Spleen (tissue), 11 donors: ENCODE results near the gene CD300E. TPM values are rescaled to one million over a fixed set of nuclear protein-coding genes. Genes with fewer than 3 reads are reported as not detected.
A peak's percentile ranks its signal among the peaks of the same experiment; 100 is the strongest.
"Not testable (repeated sequence)": the region's sequence is repeated elsewhere in the genome, so short reads cannot be mapped to it uniquely, and the experiment has no call there.

ENCODE experiments used
- DNase-seq: peaks from one replicate; pipeline ENCODE4 v3.0.0-alpha.2; 2020
- H3K27ac ChIP-seq, 8 donors: fragments of 200-600 bp; sonication (generic) in 7 of 8; 1 replicate in 4 of 8; 2 replicates in 4 of 8; pipeline versions ENCODE4 v1.5.0 to v1.8.0; 2016 to 2021; ENCODE audit warnings: inconsistent platforms in 4 of 8, mild to moderate bottlenecking in 4 of 8, moderate library complexity in 1 of 8
- H3K27me3 ChIP-seq, 7 donors: fragments of 200-600 bp; sonication (generic) in 6 of 7; replicated peaks in 1 of 7; 1 replicate in 4 of 7; 2 replicates in 3 of 7; pipeline versions ENCODE4 v1.5.0 to v1.8.0; 2016 to 2021; ENCODE audit warnings: inconsistent platforms in 3 of 7, mild to moderate bottlenecking in 1 of 7
- H3K36me3 ChIP-seq, 6 donors: fragments of 200-600 bp; sonication (generic) in 5 of 6; 1 replicate in 4 of 6; 2 replicates in 2 of 6; pipeline versions ENCODE4 v1.5.0 to v1.8.0; 2016 to 2021; ENCODE audit warnings: inconsistent platforms in 2 of 6
- H3K4me1 ChIP-seq, 6 donors: fragments of 200-600 bp; sonication (generic) in 5 of 6; 1 replicate in 3 of 6; 2 replicates in 3 of 6; pipeline versions ENCODE4 v1.5.0 to v1.8.0; 2016 to 2021; ENCODE audit warnings: inconsistent platforms in 3 of 6
- H3K4me3 ChIP-seq, 8 donors: fragments of 200-600 bp; sonication (generic) in 7 of 8; 1 replicate in 4 of 8; 2 replicates in 4 of 8; pipeline versions ENCODE4 v1.5.0 to v1.8.0; 2016 to 2021; ENCODE audit warnings: inconsistent platforms in 4 of 8, mild to moderate bottlenecking in 4 of 8, moderate library complexity in 2 of 8
- H3K9me3 ChIP-seq, 8 donors: fragments of 200-600 bp; sonication (generic) in 7 of 8; 1 replicate in 4 of 8; 2 replicates in 4 of 8; pipeline versions ENCODE4 v1.5.0 to v1.8.0; 2016 to 2021; ENCODE audit warnings: inconsistent platforms in 4 of 8
- POLR2A ChIP-seq, 3 donors: fragments of 450-650 bp; IDR thresholded peaks; one replicate each; pipeline ENCODE4 v1.5.1; 2017; ENCODE audit warnings: antibody characterized with exemption in 3 of 3, mild to moderate bottlenecking in 1 of 3
- POLR2AphosphoS5 ChIP-seq, 3 donors: sonication (generic); formaldehyde crosslinking; IDR thresholded peaks; one replicate each; pipeline ENCODE4 v1.5.1; 2017; ENCODE audit warnings: antibody characterized with exemption in 3 of 3
- WGBS, 5 donors: extraction: QIAGEN DNeasy Blood & Tissue Kit in 3 of 5; methylation state at CpG; one replicate each; pipeline versions ENCODE4 v1.1.5 to v1.1.7; 2013 to 2018; 5-methylcytosine and 5-hydroxymethylcytosine counted together
- intact Hi-C: fragments of 100-400 bp; cut with DNase I; formaldehyde crosslinking; loops from one replicate; pipeline ENCODE4 v1.15.0; 2023; ENCODE audit warnings: low total_unique reads
- polyA plus RNA-seq, 3 donors: library from polyadenylated mRNA; stranded (reverse); fragments of 200-250 nt; gene quantifications; one replicate each; pipeline ENCODE4 v1.2.1, GENCODE V29; 2013
- total RNA-seq, 7 donors: library from RNA; depleted of rRNA in 3 of 7; stranded (reverse); fragments of >200 nt in 3 of 7; fragmentation: NEBNext Ultra II Directional in 4 of 7; extraction: Animal tissue kit (Norgen Biotek cat#: 25700) in 4 of 7; gene quantifications; one replicate each; pipeline versions ENCODE4 v1.1.0 to v1.2.1, GENCODE V29; 2016 to 2021
- TF ChIP-seq, protein P1 (sequence below), 11 experiments: fragments of 200-600 bp in 7 of 11; fragments of 450-650 bp in 4 of 11; sonication (generic) in 4 of 11; IDR thresholded peaks in 8 of 11; conservative IDR thresholded peaks in 3 of 11; 1 replicate in 7 of 11; 2 replicates in 4 of 11; pipeline versions ENCODE4 v1.4.0 to v1.8.0; 2016 to 2021; ENCODE audit warnings: antibody characterized with exemption in 11 of 11, inconsistent platforms in 4 of 11, mild to moderate bottlenecking in 1 of 11
- donor health status: healthy with polysubstance abuse.
- donor health status: DM: no; HTN: no; CAD: no; lungs with moderate emphysema.
- donor health status: DM: no; HTN: no; CAD: no.
- donor health status: Bipolar disorder and iron deficiency.
- donor health status: healthy.
- donor health status: DM: no; HTN: no; CAD: no.
- donor health status: DM: yes; HTN: yes; CAD: no.

Gene CD300E
- total and polyA plus RNA-seq, 10 donors, result 0.99 to 20.3 (median 5.7) TPM

DNA sequence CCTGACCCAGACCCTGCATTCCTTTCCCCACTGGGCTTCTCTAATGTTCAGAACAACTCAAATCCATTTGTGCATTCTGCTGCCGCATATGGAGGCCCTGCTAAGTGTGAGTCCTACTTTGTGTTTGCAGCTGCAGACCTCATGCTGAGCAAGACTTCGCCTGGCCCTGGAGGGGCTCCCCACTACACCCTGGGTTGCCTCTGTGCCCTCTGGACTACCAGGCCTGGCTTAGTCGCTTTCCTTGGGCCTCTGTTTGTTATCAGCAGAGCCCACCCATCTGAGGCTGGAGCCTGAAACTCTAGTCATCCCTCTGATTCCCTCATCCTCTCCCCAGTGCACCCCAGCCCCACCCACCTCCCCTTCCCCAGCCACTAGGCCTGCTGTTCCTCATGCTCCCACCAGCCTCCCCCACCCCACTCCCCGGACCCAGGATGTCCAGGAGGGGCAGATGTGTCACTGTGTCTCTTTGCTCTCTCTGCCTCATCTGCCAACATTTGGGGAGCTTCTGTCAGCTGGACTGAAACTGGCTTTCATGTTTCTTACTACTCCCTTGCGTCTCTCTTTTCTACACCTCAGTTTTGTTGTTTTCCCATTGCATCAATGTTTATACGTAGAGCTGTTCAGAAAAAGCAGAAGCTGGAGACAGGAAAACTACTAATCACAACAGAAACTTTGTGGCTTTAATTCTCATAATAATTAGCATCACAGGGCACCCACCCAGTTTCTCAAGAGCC lies 17.9 kb upstream of the CD300E start:
- H3K4me3 ChIP-seq, result no peak overlapping the region
- no peaks in the 10 kb centered on the region for H3K9me3 ChIP-seq
- peaks cover 13 to 63% (median 45%) of the 10 kb centered on the region in 6 donors for H3K4me1 ChIP-seq
- no peak for DNase-seq
- H3K27me3 ChIP-seq, result peaks cover 0 to 63% (median 7%) of the 10 kb centered on the region in 7 donors
- intact Hi-C loops, result no loop called here
- TF ChIP-seq POLR2AphosphoS5 (IDR thresholded peaks at IDR 0.05) (no peak), POLR2A (IDR thresholded peaks at IDR 0.05) (no peak)
- TF ChIP-seq, protein P1, sequence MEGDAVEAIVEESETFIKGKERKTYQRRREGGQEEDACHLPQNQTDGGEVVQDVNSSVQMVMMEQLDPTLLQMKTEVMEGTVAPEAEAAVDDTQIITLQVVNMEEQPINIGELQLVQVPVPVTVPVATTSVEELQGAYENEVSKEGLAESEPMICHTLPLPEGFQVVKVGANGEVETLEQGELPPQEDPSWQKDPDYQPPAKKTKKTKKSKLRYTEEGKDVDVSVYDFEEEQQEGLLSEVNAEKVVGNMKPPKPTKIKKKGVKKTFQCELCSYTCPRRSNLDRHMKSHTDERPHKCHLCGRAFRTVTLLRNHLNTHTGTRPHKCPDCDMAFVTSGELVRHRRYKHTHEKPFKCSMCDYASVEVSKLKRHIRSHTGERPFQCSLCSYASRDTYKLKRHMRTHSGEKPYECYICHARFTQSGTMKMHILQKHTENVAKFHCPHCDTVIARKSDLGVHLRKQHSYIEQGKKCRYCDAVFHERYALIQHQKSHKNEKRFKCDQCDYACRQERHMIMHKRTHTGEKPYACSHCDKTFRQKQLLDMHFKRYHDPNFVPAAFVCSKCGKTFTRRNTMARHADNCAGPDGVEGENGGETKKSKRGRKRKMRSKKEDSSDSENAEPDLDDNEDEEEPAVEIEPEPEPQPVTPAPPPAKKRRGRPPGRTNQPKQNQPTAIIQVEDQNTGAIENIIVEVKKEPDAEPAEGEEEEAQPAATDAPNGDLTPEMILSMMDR (IDR thresholded peaks at IDR 0.05 in 8 of 11, conservative IDR thresholded peaks at IDR 0.05 in 3 of 11), result no peak
- H3K36me3 ChIP-seq, result no peaks in the 10 kb centered on the region
- peak overlapping the region in 4 of 8 donors; percentile 24 to 73 (median 62) for H3K27ac ChIP-seq
- 50 to 70% (median 58%) methylated on average over 6 of the region's 6 CpGs for WGBS, 5 donors

DNA sequence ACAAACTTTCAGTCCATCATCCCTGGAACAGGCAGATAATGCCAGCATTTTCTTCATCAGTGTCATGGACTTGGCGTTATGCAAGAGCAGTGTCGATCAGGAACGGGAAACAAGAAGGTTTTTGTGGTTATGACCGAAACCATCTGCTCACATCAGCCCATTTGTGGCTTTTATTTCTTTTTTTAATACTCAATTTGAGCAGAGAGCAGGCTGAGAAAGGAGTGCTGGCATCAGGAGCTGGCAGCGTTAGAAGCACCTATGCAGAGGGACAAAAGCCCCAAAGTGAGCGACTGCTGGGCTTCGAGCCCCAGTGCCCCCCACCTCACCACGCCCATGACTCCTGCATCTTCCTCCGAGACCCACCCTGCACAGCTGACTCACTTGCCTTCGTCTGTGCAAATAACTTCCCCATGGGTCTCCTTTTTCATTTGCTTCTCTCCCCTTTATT lies 16.2 kb upstream of the CD300E start:
- no peak for TF ChIP-seq POLR2A (IDR thresholded peaks at IDR 0.05)
- TF ChIP-seq, protein P1 (IDR thresholded peaks at IDR 0.05 in 8 of 11, conservative IDR thresholded peaks at IDR 0.05 in 3 of 11), result no peak
- TF ChIP-seq POLR2AphosphoS5 (IDR thresholded peaks at IDR 0.05), result peak in 2 of 3 donors; percentile 18 to 39
- intact Hi-C loops, result no loop called here

DNA sequence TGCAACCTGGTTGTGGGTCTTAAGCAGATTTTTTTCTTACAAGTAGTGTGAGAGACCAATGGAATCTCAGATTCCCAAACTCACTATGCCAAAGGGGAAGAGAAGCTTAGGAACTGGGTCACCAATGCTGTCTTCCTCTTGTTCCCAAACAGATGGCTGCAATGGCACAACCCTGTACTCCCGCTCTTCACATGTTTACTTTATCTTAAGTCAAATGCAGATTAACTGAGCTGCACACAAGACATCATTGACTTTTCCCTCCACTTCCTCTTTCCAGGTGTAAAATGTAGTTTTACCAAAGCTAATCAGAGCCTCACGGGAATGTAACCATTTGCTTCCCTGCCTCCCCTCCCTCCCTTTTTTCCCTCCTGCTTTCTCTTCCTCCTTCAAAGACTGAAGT lies 14.4 kb upstream of the CD300E start:
- WGBS, 5 donors, result 53 to 76% (median 68%) methylated on average over 2 of the region's 2 CpGs
- Histone ChIP-seq H3K36me3 (no peaks in the 10 kb centered on the region), H3K27me3 (peaks cover 0 to 79% (median 15%) of the 10 kb centered on the region in 7 donors), H3K4me1 (peaks cover 13 to 67% (median 47%) of the 10 kb centered on the region in 6 donors), H3K27ac (peak overlapping the region in 3 of 8 donors; percentile 56 to 73 (median 69)), H3K4me3 (no peak overlapping the region), H3K9me3 (no peaks in the 10 kb centered on the region)
- intact Hi-C loops, result no loop called here
- DNase-seq, result no peak
- no peak for TF ChIP-seq POLR2A (IDR thresholded peaks at IDR 0.05)
- TF ChIP-seq, protein P1 (IDR thresholded peaks at IDR 0.05 in 8 of 11, conservative IDR thresholded peaks at IDR 0.05 in 3 of 11), result no peak
- TF ChIP-seq POLR2AphosphoS5 (IDR thresholded peaks at IDR 0.05), result no peak

More for the DNA sequence above, 16.2 kb upstream of the CD300E start:
- Histone ChIP-seq H3K27me3 (peaks cover 0 to 73% (median 15%) of the 10 kb centered on the region in 7 donors), H3K36me3 (no peaks in the 10 kb centered on the region), H3K9me3 (no peaks in the 10 kb centered on the region), H3K27ac (peak overlapping the region in 5 of 8 donors; percentile 13 to 73 (median 54)), H3K4me1 (peaks cover 13 to 59% (median 45%) of the 10 kb centered on the region in 6 donors), H3K4me3 (peak overlapping the region in 1 of 8 donors; percentile 14)
- 16 to 29% (median 26%) methylated on average over 10 of the region's 10 CpGs for WGBS, 5 donors
- DNase-seq, result no peak

DNA sequence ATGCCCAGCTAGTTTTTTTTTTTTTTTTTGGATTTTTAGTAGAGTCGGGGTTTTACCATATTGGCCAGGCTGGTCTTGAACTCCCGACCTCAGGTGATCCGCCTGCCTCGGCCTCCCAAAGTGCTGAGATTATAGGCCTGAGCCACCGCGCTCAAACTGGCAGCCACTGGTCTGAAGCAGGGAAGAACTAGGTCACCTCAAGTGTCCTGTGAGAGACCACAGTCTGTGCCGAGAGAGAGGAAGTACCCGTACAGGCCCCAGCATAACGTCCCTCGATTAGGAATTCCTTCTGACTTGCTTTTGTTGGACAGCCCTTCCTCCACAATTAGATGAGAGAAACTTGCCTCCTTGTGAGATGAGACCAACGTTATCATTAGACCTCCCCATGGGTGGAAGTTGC lies 13.7 kb upstream of the CD300E start:
- Histone ChIP-seq H3K27ac (peak overlapping the region in 2 of 8 donors; percentile 69 to 73), H3K4me3 (no peak overlapping the region), H3K27me3 (peaks cover 0 to 75% (median 15%) of the 10 kb centered on the region in 7 donors), H3K36me3 (no peaks in the 10 kb centered on the region), H3K9me3 (no peaks in the 10 kb centered on the region), H3K4me1 (peaks cover 15 to 68% (median 48%) of the 10 kb centered on the region in 6 donors)
- TF ChIP-seq POLR2A (IDR thresholded peaks at IDR 0.05) (no peak), POLR2AphosphoS5 (IDR thresholded peaks at IDR 0.05) (no peak)
- TF ChIP-seq, protein P1 (IDR thresholded peaks at IDR 0.05 in 8 of 11, conservative IDR thresholded peaks at IDR 0.05 in 3 of 11), result no peak
- WGBS, 5 donors, result 45 to 52% (median 48%) methylated on average over 11 of the region's 11 CpGs
- intact Hi-C loops, result no loop called here
- no peak for DNase-seq

DNA sequence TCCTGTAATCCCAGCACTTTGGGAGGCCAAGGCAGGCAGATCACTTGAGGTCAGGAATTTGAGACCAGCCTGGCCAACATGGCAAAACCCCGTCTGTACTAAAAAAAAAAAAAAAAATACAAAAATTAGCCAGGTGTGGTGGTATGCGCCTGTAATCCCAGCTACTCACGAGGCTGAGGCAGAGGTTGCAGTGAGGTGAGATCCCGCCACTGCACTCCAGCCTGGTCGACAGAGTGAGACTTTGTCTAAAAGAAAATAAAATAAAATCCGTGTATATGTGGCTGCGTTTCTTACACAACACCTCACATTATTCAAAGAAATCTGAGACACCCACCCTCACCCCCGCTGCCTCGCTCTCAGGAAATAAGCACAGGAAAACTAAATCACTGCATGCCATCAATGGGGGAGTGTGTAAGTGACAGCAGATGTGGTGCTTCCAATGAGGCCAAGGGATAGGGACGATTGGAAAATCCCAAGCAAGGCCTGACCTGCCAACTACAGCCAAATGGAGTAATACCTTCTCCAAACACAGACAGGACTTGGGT lies 13.1 kb upstream of the CD300E start:
- DNase-seq, intact Hi-C loops, H3K9me3 ChIP-seq, H3K4me3 ChIP-seq, H3K36me3 ChIP-seq: not testable (repeated sequence)
- H3K27ac ChIP-seq, result peak overlapping the region in 1 of 8 donors; percentile 73
- H3K27me3 ChIP-seq, result peaks cover 0 to 70% (median 15%) of the 10 kb centered on the region in 7 donors
- peaks cover 17 to 68% (median 48%) of the 10 kb centered on the region in 6 donors for H3K4me1 ChIP-seq
- WGBS, 5 donors, result 64 to 71% (median 69%) methylated on average over 10 of the region's 10 CpGs
